ENCODE results near the gene INTS11.
A peak's percentile ranks its signal among the peaks of the same experiment; 100 is the strongest.
"Not testable (repeated sequence)": the region's sequence is repeated elsewhere in the genome, so short reads cannot be mapped to it uniquely, and the experiment has no call there.

The INTS11 gene

GRCh38 chr1:1324524-1325287 lies at the start of gene INTS11, which contains the start of gene CPTP:
TSS of gene INTS11 (minus strand) at chr1:1324660. CDS start at chr1:1324608, 52 bp downstream.
TSS of gene CPTP (plus strand) at chr1:1324802. CDS start at chr1:1326911, 2,109 bp downstream.
- Mint-ChIP-seq H3K27me3 (no peaks in the 10 kb centered on the region), H3K4me1 (ENCODE audit: low read depth) (peaks cover 25% of the 10 kb centered on the region), H3K9me3 (ENCODE audit: low read depth) (no peaks in the 10 kb centered on the region), H3K36me3 (no peaks in the 10 kb centered on the region), H3K27ac (peak within 1 kb of the TSS; percentile 88), H3K4me3 (peak within 1 kb of the TSS; percentile 95)

GRCh38 chr1:1373815-1374588 lies 49.5 kb upstream of the INTS11 start:
- Mint-ChIP-seq H3K27me3 (no peaks in the 10 kb centered on the region), H3K4me1 (ENCODE audit: low read depth) (peaks cover 15% of the 10 kb centered on the region), H3K4me3 (peak overlapping the region; percentile 91), H3K36me3 (no peaks in the 10 kb centered on the region), H3K9me3 (ENCODE audit: low read depth) (no peaks in the 10 kb centered on the region), H3K27ac (peak overlapping the region; percentile 46)

GRCh38 chr1:1373051-1373814 lies 48.8 kb upstream of the INTS11 start:
- no peaks in the 10 kb centered on the region for H3K36me3 Mint-ChIP-seq
- no peaks in the 10 kb centered on the region for H3K9me3 Mint-ChIP-seq (ENCODE audit: low read depth)
- peak overlapping the region; percentile 91 for H3K4me3 Mint-ChIP-seq
- H3K4me1 Mint-ChIP-seq (ENCODE audit: low read depth) = peaks cover 15% of the 10 kb centered on the region
- H3K27ac Mint-ChIP-seq = no peak overlapping the region
- H3K27me3 Mint-ChIP-seq = no peaks in the 10 kb centered on the region

GRCh38 chr1:1371746-1372711 lies 47.6 kb upstream of the INTS11 start:
- peak overlapping the region; percentile 54 for H3K4me3 Mint-ChIP-seq
- no peaks in the 10 kb centered on the region for H3K27me3 Mint-ChIP-seq
- H3K27ac Mint-ChIP-seq = no peak overlapping the region

GRCh38 chr1:1371364-1371745 lies 46.9 kb upstream of the INTS11 start:
- H3K9me3 Mint-ChIP-seq (ENCODE audit: low read depth) = no peaks in the 10 kb centered on the region
- no peaks in the 10 kb centered on the region for H3K27me3 Mint-ChIP-seq
- no peaks in the 10 kb centered on the region for H3K36me3 Mint-ChIP-seq
- H3K4me3 Mint-ChIP-seq = no peak overlapping the region
- no peak overlapping the region for H3K27ac Mint-ChIP-seq
- peaks cover 15% of the 10 kb centered on the region for H3K4me1 Mint-ChIP-seq (ENCODE audit: low read depth)

More at GRCh38 chr1:1371746-1372711, 47.6 kb upstream of the INTS11 start:
- Mint-ChIP-seq H3K36me3 (no peaks in the 10 kb centered on the region), H3K4me1 (ENCODE audit: low read depth) (peaks cover 15% of the 10 kb centered on the region), H3K9me3 (ENCODE audit: low read depth) (no peaks in the 10 kb centered on the region)

- Mint-ChIP-seq H3K36me3 (no peaks in the 10 kb centered on the region), H3K4me1 (ENCODE audit: low read depth) (peaks cover 15% of the 10 kb centered on the region), H3K27ac (no peak overlapping the region), H3K27me3 (no peaks in the 10 kb centered on the region), H3K4me3 (no peak overlapping the region), H3K9me3 (ENCODE audit: low read depth) (no peaks in the 10 kb centered on the region)
Observed at GRCh38 chr1:1370771-1371300, 46.4 kb upstream of the INTS11 start.

- H3K4me3 Mint-ChIP-seq = not testable (repeated sequence)
- peaks cover 13% of the 10 kb centered on the region for H3K4me1 Mint-ChIP-seq (ENCODE audit: low read depth)
Observed at GRCh38 chr1:1370094-1370493, 45.6 kb upstream of the INTS11 start.

GRCh38 chr1:1367315-1367714 lies 42.9 kb upstream of the INTS11 start:
- no peak overlapping the region for H3K4me3 Mint-ChIP-seq
- H3K27ac Mint-ChIP-seq = no peak overlapping the region
- H3K36me3 Mint-ChIP-seq = no peaks in the 10 kb centered on the region
- H3K9me3 Mint-ChIP-seq (ENCODE audit: low read depth) = no peaks in the 10 kb centered on the region
- H3K27me3 Mint-ChIP-seq = no peaks in the 10 kb centered on the region
- peaks cover 9% of the 10 kb centered on the region for H3K4me1 Mint-ChIP-seq (ENCODE audit: low read depth)

More at GRCh38 chr1:1370094-1370493, 45.6 kb upstream of the INTS11 start:
- not testable (repeated sequence) for H3K9me3 Mint-ChIP-seq (ENCODE audit: low read depth); H3K36me3 Mint-ChIP-seq; H3K27ac Mint-ChIP-seq; H3K27me3 Mint-ChIP-seq

GRCh38 chr1:1366699-1367066 lies 42.2 kb upstream of the INTS11 start:
- Mint-ChIP-seq H3K9me3 (ENCODE audit: low read depth) (no peaks in the 10 kb centered on the region), H3K4me3 (no peak overlapping the region), H3K27ac (no peak overlapping the region), H3K4me1 (ENCODE audit: low read depth) (peaks cover 7% of the 10 kb centered on the region), H3K27me3 (no peaks in the 10 kb centered on the region), H3K36me3 (no peaks in the 10 kb centered on the region)

GRCh38 chr1:1365875-1366698 lies 41.6 kb upstream of the INTS11 start:
- Mint-ChIP-seq H3K4me3 (no peak overlapping the region), H3K27ac (no peak overlapping the region), H3K27me3 (no peaks in the 10 kb centered on the region), H3K9me3 (ENCODE audit: low read depth) (no peaks in the 10 kb centered on the region), H3K36me3 (no peaks in the 10 kb centered on the region), H3K4me1 (ENCODE audit: low read depth) (peaks cover 5% of the 10 kb centered on the region)

- H3K27me3 Mint-ChIP-seq = no peaks in the 10 kb centered on the region
- H3K9me3 Mint-ChIP-seq (ENCODE audit: low read depth) = no peaks in the 10 kb centered on the region
- H3K27ac Mint-ChIP-seq = no peak overlapping the region
- no peaks in the 10 kb centered on the region for H3K36me3 Mint-ChIP-seq
- H3K4me3 Mint-ChIP-seq = no peak overlapping the region
- H3K4me1 Mint-ChIP-seq (ENCODE audit: low read depth) = peaks cover 10% of the 10 kb centered on the region
Observed at GRCh38 chr1:1364266-1364665, 39.8 kb upstream of the INTS11 start.

- H3K27me3 Mint-ChIP-seq = no peaks in the 10 kb centered on the region
- peaks cover 22% of the 10 kb centered on the region for H3K4me1 Mint-ChIP-seq (ENCODE audit: low read depth)
- no peaks in the 10 kb centered on the region for H3K9me3 Mint-ChIP-seq (ENCODE audit: low read depth)
- H3K27ac Mint-ChIP-seq = peak overlapping the region; percentile 28
- H3K36me3 Mint-ChIP-seq = no peaks in the 10 kb centered on the region
- H3K4me3 Mint-ChIP-seq = no peak overlapping the region
Observed at GRCh38 chr1:1361982-1362423, 37.5 kb upstream of the INTS11 start.

Measured in activated naive CD8-positive, alpha-beta T cell (primary cell).